ENCODE data around the gene HOXA9.

HOXA9 gene

DNA sequence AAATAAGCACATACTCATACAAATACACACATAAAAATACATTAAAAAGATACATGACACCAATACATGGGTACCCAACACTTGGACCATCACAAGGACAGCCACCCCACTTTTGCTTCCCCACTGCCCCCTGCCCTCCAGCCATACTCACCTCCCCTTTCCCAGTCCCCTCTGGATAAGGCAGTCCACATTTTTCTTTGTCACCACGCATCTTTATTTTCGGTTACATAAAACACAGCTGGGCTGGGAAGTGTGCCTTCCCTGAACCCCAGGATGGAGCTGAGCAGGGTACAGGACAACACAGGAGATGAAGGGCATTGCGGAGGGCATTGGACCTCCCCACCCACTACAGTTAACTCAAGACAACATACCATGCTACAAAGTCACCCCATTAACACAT lies 11.8 kb downstream of the HOXA9 start:
- no peak for DNase-seq (ENCODE audit: low spot score)

- DNase-seq (ENCODE audit: low spot score) = peak; percentile 68
Measured at GRCh38 chr7:27152816-27153442, 12.4 kb downstream of the HOXA9 start.

GRCh38 chr7:27151931-27152815 lies 13.2 kb downstream of the HOXA9 start, which contains the start of gene HOXA3:
Gene HOXA3 (minus strand): TSS chr7:27152583. CDS start chr7:27110640, 41,943 bp downstream.
- DNase-seq (ENCODE audit: low spot score) = peak; percentile 78

- peak; percentile 73 for DNase-seq (ENCODE audit: low spot score)
Measured at GRCh38 chr7:27151341-27151930, 13.9 kb downstream of the HOXA9 start.

- DNase-seq (ENCODE audit: low spot score) = peak; percentile 89
Measured at GRCh38 chr7:27150568-27151340, 14.6 kb downstream of the HOXA9 start.

GRCh38 chr7:27149842-27150567 lies 15.3 kb downstream of the HOXA9 start:
- DNase-seq (ENCODE audit: low spot score) = no peak

- DNase-seq (ENCODE audit: low spot score) = peak; percentile 66
Measured at GRCh38 chr7:27148756-27149641, 16.3 kb downstream of the HOXA9 start.

- peak; percentile 69 for DNase-seq (ENCODE audit: low spot score)
Measured at GRCh38 chr7:27148031-27148755, 17.1 kb downstream of the HOXA9 start.

DNA sequence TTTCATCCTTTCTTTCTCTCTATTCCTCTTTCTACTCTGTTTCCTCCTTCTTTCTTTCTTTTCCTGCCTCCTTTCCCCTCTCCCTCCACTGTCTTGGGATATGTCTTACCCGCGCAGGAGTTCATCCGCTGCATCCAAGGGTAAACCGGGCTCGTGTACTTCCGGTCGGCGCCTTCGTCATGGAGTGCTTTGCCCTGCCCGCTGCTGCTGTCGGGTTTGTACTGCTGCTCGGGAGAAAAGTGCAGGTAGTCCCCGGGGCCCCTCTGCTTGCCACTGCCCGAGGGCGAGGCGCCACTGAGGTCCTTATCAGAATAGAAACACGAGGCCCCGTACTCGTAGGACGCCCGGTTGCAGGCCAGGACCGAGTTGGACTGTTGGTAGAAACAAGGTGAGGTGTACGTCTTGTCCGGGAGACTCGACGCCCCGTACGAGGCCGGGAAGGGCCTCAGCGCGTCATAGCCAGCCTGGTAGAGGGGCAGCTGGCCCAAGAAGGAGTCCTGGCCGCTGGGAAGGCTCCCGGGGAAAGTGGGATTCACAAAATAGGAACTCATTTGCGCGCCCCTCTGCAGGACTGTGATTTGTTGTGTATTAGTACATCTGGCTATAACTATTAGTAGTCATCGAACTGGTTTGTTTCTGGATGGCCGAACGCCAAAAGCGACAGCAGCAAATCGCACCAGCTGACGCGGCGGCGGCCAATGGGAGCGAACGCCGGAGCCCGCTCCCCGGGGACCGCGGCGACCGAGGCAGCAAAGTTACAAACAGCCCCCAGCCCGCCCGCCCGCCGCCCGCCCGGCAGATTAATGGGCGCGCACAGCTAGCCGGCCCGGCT lies 17.9 kb downstream of the HOXA9 start, which contains the start of gene HOXA6:
HOXA6 (minus strand) TSS at position 576 of the 832 bp plus-strand sequence; CDS start at position 551, 25 bp downstream.
- peak; percentile 80 for DNase-seq (ENCODE audit: low spot score)

DNA sequence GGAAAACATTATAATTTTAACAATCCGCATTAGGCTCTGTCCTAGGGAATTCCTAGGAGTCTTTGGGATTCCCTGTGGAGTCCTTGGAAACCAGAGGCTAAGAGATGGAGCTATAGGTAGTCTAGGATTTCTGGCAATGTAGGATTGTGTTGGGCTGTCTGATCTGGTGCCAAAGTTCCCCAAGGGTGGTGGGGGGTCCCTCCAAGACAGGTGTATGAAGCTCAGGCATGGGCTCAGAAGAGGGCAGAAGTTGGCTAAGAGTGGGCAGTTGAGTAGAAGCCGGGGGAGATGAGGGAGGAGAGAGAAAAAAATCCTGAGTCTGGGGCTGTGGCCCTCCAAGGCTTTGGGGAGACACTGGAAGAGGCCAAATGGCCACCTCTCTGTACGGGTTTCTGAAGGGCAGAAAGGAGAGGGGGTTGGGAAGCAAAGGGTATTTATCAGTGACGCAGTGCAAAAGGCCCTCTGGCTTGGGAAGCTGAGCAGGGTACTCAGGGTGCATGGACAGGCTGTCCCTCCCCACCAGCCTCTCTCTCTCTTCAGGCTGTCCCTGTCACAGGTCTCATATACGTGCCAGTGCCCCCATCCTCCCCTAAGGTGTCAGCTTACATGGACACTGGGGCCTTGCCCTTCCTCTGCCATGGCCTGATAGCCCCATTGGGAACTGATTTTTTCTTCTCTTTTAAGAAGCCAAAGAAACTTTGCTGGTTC lies 18.7 kb downstream of the HOXA9 start:
- peak; percentile 64 for DNase-seq (ENCODE audit: low spot score)

DNA sequence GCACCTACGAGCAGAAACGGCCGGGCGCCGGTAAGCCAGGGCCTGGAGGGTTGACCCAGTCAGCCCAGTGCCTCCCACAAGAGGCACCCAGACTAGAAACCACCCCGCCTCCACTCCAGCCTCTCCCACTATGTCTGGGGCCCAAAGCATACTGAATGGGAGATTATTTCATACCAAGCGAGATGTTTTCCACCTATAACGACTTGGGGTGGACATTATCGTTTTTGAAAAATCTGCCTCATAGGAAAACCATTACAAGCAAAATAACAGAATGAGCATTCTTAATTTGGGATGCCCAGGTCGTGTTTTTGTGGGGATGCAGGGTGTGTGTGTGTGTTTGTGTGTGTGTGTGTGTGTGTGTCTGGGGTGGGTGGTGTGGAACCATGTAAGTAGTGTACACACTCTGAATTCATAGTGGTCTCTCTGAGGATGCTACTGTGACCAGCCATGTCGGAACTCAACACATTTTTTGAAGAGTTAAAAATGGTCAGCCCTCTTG lies 19.4 kb downstream of the HOXA9 start:
- DNase-seq (ENCODE audit: low spot score) = peak; percentile 55

- peak; percentile 67 for DNase-seq (ENCODE audit: low spot score)
Measured at GRCh38 chr7:27145165-27145913, 20.0 kb downstream of the HOXA9 start.

- peak; percentile 66 for DNase-seq (ENCODE audit: low spot score)
Measured at GRCh38 chr7:27144781-27145164, 20.6 kb downstream of the HOXA9 start.

- DNase-seq (ENCODE audit: low spot score) = peak; percentile 60
Measured at GRCh38 chr7:27143950-27144780, 21.2 kb downstream of the HOXA9 start.

- DNase-seq (ENCODE audit: low spot score) = peak; percentile 87
Measured at GRCh38 chr7:27143023-27143949, 22.1 kb downstream of the HOXA9 start, which contains the start of gene HOXA5. Gene HOXA5 (minus strand): TSS chr7:27143681. CDS start chr7:27143607, 74 bp downstream.

All from left forelimb (tissue), 1 donor.